WTC11 (cell line): Measurements from ENCODE around the gene ASB2.

Experiments
- ATF2 ChIP-seq: sonication (generic); formaldehyde crosslinking; IDR thresholded peaks from 2 replicates; pipeline ENCODE4 v1.8.1; 2022; ENCODE audit warnings: low read depth, missing genetic modification reagents, borderline replicate concordance
- ATF6 ChIP-seq: sonication (generic); formaldehyde crosslinking; IDR thresholded peaks from 2 replicates; pipeline ENCODE4 v1.8.1; 2023; ENCODE audit warnings: mild to moderate bottlenecking, missing genetic modification reagents
- CTCF ChIP-seq: fragments of 200-600 bp; IDR thresholded peaks from 2 replicates; pipeline ENCODE4 v1.8.0; 2022; ENCODE audit warnings: antibody characterized with exemption
- E2F1 ChIP-seq: sonication (generic); formaldehyde crosslinking; IDR thresholded peaks from 2 replicates; pipeline ENCODE4 v1.8.0; 2022; ENCODE audit warnings: mild to moderate bottlenecking, missing genetic modification reagents
- E2F5 ChIP-seq: sonication (generic); formaldehyde crosslinking; IDR thresholded peaks from 2 replicates; pipeline ENCODE4 v1.8.1; 2022; ENCODE audit warnings: mild to moderate bottlenecking, moderate library complexity, missing genetic modification reagents
- NR2C2 ChIP-seq: sonication (generic); formaldehyde crosslinking; IDR thresholded peaks from 2 replicates; pipeline ENCODE4 v1.8.0; 2022; ENCODE audit warnings: mild to moderate bottlenecking, missing genetic modification reagents
- PREB ChIP-seq: sonication (generic); formaldehyde crosslinking; IDR thresholded peaks from 2 replicates; pipeline ENCODE4 v1.8.1; 2022; ENCODE audit warnings: mild to moderate bottlenecking, missing genetic modification reagents, moderate library complexity, borderline replicate concordance
- SMAD3 ChIP-seq: sonication (generic); formaldehyde crosslinking; IDR thresholded peaks from 2 replicates; pipeline ENCODE4 v1.8.0; 2022; ENCODE audit warnings: missing genetic modification reagents, mild to moderate bottlenecking, borderline replicate concordance
- ZNF281 ChIP-seq: sonication (generic); formaldehyde crosslinking; IDR thresholded peaks from 2 replicates; pipeline ENCODE4 v1.8.0; 2023; ENCODE audit warnings: mild to moderate bottlenecking, missing genetic modification reagents

GRCh38 chr14:93930296-93930988 lies 45.9 kb downstream of the ASB2 start:
- TF ChIP-seq CTCF (no peak), E2F5 (no peak), E2F1 (CRISPR knock-in tag) (no peak), ATF2 (CRISPR knock-in tag) (no peak), ATF6 (CRISPR knock-in tag) (no peak), SMAD3 (CRISPR knock-in tag) (no peak), PREB (no peak), ZNF281 (CRISPR knock-in tag) (no peak), NR2C2 (CRISPR knock-in tag) (no peak)
